COLO829 (cell line): ENCODE measurements around the gene ILK.
A peak's percentile ranks its signal among the peaks of the same experiment; 100 is the strongest.

Experiments used
- DNase-seq: peaks from one replicate; pipeline ENCODE4 v3.0.0; 2012; ENCODE audit warnings: low spot score

Gene ILK

DNA sequence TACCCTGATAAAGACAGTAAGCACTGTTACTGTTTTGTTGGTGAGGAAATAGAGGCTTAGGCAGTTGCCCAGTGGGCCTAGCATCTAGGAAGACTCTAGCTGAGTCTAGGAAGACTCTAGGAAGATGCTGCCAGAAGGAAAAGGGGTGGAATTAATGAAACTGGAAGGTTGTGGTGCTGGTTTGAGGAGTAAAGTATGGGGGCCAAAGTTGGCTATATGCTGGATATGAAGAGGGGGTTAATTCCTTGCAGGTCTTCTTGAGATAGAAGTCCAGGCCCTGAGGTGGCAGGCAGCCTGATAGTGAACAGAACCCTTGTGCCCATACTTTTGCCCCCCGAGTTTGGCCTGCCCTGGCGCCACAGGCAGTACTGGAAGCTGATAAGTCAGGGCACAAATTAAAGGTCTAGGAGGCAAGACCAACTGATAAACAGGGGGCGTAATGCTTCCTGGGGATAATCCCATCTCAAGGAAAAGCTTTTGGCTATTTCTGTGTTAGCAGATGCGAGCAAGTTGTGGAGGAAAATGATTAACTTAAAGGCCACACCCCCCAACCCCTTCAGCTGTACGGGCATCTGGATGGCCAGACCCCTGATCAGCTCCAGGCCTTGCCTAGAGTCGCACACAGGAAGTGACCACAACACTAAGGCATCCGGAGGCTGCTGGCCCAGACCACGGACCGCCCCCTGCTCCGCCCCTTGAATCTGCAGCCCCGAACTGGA is 3.1 kb downstream of the ILK start:
- peak; percentile 77 for DNase-seq

DNA sequence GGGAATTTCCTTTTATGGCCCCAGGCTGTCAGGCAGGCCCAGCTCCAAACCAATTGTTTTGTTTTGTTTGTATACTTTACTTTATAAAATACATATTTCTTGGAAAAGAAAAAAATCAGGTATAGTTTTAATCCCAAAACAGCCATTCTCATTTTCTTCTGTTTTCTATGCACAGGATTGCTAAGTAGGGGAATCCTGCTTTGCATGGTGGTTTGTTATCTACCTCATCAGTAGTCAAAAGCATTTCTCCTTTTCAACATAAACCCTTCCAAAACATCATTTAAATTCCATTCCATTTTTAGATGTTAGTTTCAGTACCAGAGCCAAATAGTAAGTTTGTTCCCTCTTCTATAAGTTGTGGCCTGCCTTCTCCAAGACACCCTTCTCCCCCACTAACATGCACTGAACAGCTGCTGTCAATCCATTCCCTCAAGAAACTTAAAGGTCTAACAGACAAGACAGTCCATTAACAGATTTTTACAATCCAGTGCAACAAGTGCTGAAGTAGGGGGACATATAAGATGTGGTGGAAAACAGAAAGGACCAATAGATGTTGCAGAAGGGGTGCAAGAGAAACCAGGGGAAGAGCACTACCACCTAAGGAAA is 3.7 kb downstream of the ILK start:
- DNase-seq = no peak

DNA sequence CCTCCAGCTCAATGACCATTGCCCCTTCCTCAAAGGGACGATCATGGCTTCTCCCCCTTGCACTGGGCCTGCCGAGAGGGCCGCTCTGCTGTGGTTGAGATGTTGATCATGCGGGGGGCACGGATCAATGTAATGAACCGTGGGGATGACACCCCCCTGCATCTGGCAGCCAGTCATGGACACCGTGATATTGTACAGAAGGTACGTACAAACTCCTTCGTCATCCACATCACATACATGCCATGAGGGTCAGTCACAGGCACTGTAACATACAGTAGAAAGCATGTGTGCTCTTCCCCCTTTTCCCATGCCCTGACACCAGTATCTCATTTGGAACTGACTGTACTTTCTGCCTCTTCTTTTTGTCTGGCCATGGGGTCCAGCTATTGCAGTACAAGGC is 4.4 kb downstream of the ILK start:
- no peak for DNase-seq

DNA sequence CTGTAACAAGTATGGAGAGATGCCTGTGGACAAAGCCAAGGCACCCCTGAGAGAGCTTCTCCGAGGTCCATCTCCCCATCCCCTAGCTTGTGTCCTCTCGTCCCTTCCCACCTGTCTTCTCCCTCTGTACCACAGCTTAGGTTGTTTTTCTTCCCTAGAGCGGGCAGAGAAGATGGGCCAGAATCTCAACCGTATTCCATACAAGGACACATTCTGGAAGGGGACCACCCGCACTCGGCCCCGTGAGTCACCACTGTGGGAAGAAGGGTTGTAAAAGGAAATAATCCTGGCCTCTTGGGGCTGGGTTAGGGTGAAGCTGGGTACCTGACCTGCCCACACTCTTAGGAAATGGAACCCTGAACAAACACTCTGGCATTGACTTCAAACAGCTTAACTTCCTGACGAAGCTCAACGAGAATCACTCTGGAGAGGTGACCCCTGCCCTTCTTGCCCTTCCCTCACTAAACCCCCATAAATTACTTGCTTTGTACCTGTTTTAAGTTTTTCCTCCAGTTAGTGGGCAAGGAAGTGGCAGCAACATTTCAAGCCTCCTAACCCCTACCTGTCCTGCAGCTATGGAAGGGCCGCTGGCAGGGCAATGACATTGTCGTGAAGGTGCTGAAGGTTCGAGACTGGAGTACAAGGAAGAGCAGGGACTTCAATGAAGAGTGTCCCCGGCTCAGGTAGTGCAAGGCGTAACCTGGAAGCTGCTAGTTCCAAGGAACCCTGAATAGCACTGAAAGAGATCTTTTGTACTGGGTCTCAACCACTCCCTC is 5.3 kb downstream of the ILK start:
- DNase-seq = no peak

DNA sequence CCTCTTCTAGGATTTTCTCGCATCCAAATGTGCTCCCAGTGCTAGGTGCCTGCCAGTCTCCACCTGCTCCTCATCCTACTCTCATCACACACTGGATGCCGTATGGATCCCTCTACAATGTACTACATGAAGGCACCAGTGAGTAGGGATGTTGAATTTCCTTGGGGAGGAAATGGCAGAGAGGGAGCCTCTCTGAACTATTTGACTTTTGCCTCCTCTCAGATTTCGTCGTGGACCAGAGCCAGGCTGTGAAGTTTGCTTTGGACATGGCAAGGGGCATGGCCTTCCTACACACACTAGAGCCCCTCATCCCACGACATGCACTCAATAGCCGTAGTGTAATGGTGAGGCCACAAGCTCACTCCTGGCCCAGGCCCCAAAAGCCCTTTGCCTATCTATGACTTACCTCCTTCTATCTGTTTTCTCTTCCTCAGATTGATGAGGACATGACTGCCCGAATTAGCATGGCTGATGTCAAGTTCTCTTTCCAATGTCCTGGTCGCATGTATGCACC is 6.0 kb downstream of the ILK start:
- no peak for DNase-seq

DNA sequence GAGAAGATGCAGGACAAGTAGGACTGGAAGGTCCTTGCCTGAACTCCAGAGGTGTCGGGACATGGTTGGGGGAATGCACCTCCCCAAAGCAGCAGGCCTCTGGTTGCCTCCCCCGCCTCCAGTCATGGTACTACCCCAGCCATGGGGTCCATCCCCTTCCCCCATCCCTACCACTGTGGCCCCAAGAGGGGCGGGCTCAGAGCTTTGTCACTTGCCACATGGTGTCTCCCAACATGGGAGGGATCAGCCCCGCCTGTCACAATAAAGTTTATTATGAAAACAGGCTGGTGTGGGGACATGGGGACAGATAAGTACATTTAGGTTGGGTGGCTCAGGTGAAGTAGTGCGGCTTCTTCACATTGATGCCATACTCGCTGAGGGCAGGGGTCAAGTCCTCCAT is 7.0 kb downstream of the ILK start:
- no peak for DNase-seq

DNA sequence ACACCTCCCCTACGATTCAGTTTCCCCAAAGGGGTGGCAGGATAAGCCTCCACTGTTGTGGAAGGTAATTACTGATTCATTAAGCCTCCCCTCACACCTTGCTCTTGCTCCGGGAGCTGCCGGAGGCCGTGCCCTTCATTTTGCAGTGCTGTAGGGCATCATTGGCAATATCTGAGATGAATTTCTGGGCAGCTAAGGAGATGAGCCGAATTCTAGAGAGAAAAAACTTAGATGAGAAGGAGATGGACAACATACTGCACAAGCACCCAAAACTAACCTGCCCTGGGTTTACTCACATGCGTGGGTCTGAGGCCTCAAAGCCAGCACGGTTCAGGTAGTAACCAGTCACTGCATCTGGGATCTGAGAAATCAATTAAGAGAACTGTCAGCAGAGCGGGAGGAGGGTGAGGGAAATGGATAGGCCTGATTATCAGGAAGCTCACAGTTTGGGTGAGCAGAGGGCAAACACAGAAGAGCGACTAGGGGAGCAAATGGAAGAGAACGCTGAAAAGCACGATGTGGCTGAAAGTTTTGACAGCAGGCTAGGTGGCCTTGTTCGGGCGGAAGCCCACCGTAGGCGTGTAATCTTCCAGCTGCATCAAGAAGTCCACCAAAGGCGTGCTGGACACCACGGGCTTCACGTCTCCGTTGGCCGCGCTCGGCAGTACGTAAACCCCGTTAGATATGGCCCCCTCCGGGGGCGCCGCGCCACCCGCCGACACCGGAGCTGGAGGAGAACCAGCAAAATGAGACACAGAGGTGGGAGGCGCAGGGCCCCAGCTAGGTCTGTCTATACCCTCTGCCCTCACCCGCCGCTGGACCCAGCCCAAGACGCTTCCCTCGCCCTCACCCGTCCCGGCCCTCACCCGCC is 7.8 kb downstream of the ILK start:
- no peak for DNase-seq

DNA sequence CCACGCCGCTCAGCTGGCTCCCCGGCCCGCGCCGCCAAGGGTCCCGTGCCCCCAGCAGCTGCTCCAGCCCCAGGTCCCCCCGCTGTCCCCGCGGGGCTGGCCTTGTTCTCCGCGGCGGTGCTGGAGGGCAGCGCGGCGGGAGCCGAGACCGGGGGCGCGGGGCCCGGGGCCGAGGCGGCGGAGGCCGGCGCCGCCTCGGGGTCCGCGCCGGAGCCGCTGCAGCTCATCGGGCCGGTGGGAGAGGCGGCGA is 8.3 kb downstream of the ILK start:
- DNase-seq = no peak

DNA sequence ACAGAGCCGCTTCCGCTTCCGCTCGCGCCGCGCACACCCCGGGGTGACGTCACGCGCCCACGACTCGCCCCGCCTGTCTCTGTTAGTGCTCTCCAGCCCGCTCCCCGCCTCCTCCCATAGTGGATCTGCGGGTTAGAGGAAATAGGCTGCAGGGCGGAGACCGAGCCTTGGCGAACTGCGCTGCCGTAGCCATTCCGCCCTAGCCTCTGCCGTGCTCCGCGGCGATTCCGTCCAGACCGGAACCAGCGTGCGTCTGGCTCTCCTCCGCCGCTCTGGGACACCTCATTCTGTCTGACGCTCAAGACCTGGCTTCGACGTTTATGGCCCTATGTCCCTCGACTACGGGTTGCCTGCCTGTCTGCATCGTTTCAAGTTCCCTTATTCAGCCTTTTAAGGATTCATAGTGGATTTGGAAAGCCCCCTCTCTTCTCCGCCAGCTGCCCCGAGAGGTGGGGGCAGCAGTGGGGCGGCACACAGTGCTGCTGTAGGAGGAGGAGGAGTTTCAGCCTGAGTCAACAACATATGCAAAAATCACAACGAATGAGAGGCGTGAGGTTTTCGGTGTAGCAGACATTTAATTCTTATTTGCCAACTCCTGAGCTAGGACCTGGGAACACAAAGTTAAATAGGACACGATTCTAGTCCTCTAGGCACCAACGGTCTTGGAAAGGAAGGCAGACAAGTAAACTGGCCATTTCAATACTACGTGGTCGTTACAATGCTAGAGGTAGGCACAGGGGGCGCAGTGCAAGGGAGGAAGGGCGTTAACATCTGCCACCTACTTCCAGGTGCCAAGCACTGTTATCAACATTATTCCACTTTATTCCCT is 8.9 kb downstream of the ILK start, which contains the start of gene TAF10:
TAF10 (minus strand) TSS at position 4 of the 829 bp plus-strand sequence. CDS start 27 bp downstream, outside the sequence.
- peak; percentile 89 for DNase-seq

DNA sequence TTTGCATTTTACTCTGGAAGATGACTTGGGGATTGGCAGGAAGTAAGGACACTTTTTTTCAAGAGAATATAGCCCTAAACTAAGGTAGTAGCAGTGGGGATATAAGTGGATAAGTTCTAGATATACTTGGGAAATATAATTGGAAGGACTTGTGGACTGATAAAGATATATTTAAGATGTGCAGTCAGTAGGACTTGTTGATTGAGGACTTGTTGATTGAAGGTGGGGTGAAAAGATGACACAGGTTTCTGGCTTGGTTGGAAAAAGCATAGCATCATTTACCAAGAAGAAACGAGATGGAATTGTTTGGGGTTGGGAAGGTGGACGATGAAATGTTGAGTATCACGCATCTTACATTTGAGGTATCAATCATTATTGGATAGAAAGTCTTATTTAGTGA is 9.9 kb downstream of the ILK start:
- DNase-seq = no peak

DNA sequence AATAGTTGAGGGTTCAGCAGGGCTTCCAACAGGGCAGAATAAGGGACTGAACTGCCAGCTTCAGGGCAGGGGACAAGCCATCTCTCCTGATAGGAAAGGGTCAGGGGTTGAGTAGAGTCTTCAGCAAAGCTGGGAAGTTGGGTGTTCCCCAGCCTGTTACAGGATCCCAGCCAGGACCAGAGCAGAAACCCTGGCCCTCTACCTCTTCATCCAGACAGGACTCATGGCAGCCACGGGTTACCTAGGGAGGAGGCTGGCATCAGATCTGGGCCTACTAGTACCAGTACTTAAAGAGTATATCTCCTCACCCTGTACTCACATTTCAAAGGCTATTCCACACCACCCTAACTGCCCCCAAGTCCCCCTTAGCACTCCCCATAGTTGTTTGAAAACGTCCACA is 10.9 kb downstream of the ILK start:
- no peak for DNase-seq

DNA sequence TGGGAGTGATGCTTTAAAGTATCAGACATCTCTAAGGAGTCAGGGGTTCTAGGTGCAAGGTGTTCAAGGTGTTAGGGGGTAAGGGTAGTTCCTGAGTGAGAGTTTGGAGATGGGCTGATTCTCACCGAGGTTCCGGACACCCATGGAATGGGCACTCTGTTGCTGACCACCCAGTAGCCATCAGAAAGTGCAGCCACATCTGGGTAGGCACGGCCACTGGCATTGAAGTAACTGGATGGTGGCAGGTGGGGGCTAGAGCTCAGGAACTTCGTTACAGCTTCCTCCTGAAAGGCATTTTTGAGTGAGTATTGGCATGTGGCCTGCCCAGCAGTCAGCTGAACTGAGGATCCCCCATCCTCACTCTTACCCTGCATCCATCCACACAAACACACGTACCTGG is 11.5 kb downstream of the ILK start:
- DNase-seq = no peak

DNA sequence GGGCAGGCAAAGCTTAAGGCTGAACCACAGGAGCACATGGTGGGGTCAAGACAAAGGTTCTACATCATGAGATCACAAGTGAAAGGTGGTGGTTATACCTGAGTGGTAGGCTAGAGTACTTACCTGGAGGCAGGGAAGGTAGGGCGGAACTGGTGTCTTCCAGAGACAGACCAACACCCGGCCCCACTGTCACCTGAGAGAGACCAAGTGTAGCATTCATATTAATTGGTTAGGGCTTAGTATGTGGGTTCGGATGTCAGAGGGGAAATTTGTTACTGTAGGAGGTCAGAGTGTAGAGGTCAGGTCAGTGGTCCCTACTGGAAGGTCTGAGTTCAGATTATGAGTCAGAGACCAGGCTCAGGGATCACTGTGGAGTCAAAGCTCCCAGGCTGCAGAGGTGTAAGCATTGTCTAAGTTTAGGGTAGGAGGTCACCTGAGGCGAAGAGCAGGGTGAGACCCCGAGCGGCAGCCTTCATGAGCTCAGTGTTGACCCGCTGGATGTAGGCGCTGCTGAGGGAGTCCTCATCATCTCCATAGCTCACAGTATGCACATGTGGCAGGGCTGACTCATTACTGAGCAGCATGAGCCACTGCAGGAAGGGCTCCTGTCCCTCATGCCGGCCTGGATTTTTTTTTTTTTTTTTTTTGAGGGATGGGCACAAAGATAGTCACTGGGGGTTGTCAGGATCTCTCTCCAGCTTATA is 12.5 kb downstream of the ILK start:
- DNase-seq = no peak

DNA sequence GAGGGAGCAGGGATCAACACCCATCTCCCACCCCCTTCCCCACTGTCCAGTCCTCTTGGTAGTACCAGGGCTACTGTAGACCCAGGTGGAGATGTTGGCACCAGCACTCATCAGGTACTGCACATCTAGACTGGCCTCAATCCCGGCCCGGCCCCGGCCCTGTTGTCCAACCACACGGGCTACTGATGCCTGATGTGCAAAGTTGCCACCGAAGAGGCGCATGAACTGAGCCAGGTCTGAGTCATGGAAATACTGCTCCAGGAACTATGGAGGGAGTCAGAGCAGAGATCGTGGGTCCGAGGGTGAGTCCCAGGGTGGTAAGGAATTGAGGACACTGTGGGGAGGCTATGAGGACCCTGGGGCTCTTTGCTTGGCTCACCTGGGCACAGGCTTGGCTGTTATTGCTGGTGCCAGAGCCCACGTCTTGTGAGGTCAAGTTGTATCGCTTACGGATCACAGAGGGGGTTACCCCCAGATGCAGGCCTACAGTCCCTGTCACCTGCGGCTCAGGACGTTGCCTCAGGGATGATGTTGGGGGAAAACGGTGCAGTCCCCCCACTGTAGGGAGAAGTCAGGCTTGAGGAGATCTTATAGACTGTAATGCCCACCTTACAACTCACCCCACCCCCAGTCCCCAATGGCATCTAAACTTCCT is 13.1 kb downstream of the ILK start:
- no peak for DNase-seq

DNA sequence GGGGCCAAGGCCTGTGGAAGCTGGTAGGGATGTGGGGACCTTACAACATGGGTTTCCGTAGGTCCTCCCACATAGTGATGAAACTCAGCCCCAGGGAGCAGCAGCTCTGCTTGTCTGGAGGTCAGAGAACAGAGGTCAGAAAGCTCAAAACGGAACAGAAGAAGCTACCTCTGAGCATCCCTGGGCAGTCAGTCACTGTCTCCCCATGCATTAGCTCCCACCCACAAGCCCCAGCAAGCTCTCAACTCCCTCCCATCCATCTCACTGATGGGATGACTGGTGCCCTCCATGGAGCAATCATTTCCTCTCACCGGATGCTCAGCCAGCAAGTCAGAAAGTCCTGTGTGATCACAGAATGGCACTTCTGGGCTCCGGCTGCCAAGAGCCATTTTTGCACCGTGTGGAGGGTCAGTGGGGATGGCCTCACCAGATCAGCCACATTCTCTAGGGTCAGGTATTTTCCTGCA is 13.8 kb downstream of the ILK start:
- DNase-seq = no peak

DNA sequence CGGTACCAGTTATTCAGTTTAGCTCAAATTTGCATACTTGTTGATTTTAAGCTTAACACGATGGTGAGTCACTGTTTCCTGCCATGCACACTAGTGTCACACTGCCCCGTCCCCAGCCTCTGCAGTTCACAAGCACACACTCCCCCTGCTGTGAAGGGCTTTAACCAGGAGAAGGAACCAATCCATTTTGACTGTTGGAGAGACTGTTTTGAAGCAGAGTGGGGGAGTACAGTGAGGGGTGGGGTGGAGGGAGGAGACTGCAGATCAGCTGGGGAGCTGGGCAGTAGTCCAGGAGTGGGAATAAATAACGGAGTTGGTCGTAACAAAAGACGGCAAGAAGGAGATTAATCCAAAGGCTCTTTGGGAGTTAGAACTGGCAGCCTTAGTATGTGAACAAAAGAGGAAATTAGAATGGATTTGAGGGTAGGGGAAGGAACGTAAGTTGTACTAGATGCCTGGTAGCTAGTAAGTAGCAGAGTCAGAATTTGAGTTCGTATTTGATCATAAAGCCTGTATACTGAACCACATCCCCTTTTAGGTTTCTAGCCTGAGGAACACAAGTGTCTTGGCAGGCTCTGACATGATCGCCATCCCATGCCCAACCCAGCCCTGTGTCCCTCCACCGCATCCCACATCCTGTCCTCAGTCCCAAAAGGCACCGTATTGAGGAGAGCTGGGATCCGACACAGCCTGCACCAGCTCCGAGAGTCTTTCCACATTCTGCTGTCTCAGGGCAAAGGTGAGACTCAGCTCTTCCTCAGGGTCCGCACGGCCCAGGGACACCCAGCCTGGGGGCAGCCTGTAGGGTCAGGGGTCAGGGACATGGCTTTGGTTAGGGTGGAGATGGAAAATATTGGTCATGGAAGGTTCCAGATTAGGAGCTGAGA is 14.8 kb downstream of the ILK start:
- peak; percentile 78 for DNase-seq

DNA sequence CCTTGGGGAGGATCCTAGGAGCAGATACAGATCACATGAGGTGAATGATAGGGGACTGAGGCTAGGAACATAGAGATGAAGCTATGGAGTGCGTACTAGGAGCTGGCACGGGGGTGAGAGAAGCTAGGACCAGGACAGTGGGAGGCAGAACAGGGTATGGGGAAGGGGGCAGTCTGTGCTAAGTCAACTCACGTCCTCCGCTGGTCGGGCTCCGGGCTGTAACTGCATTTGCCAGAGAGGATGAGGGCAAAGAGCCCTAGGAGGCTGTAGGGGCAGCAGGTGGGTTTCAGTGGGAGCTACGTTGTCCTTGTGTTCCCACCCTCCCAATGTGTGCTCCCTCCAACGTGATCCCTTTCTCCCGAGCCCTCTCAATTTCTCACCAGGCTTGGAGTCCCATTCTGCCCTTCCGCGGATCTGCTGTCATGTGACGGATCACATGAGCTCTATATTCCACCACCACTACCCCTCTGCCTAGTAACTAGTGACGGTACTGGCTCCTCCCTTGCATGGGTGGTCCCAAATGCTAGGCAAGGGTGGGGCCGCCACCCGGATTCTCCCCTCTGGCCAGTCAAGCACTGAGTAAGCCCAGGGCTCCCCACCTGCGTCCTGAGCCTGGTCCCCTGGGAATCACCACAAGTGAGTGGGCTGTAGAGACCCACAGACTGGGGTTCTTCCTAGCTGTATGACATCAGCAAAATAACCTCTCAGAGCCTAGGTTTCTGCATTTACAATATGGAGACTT is 15.6 kb downstream of the ILK start, which contains the start of gene TPP1:
TPP1 (minus strand) TSS at position 419 of the 742 bp plus-strand sequence; CDS start at position 397, 22 bp downstream.
- peak; percentile 99 for DNase-seq

DNA sequence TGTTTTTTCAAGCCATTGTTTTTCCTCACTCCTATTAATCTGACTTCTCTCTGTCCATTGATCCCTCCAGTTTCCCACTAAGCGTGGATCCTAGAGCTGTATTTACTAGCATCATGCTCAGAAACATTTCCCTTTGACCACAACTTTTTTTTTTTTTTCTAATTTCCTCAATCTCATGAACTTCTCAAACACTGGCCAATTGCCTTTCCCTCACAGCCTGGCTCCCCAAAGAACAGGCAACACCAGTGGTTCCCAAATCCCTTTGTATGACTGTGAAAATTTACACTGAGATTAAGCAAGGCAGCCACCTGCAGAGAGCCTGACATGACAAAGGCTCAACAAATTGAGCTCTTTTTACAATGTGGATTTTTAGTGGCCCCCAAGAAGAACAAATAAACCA is 17.1 kb downstream of the ILK start:
- no peak for DNase-seq
